AG09319 (cell line): ENCODE data around the gene TBC1D2B.

ENCODE experiments used
- DNase-seq: peaks from one replicate; pipeline ENCODE4 v3.0.0-alpha.2; 2010; ENCODE audit warnings: low read depth; ENCODE audit errors: extremely low read depth
- CTCF ChIP-seq: IDR thresholded peaks from 2 replicates; pipeline ENCODE4 v1.5.1; 2011; ENCODE audit warnings: low read depth, mild to moderate bottlenecking, inconsistent platforms, low read length, moderate library complexity

The TBC1D2B gene

GRCh38 chr15:78023865-78024518 is 53.5 kb downstream of the TBC1D2B start:
- peak; percentile 16 for DNase-seq

GRCh38 chr15:78023081-78023665 is 54.3 kb downstream of the TBC1D2B start:
- no peak for TF ChIP-seq CTCF
- DNase-seq = no peak

More at GRCh38 chr15:78023865-78024518, 53.5 kb downstream of the TBC1D2B start:
- TF ChIP-seq CTCF = no peak

GRCh38 chr15:78021761-78022160 is 55.8 kb downstream of the TBC1D2B start:
- no peak for DNase-seq
- TF ChIP-seq CTCF = no peak

GRCh38 chr15:78020007-78020406 is 57.5 kb downstream of the TBC1D2B start:
- no peak for TF ChIP-seq CTCF
- DNase-seq = no peak

- TF ChIP-seq CTCF = no peak
- DNase-seq = no peak
Observed at GRCh38 chr15:78018946-78019644, 58.4 kb downstream of the TBC1D2B start.

GRCh38 chr15:78018445-78018844 is 59.1 kb downstream of the TBC1D2B start:
- DNase-seq = no peak

More at GRCh38 chr15:78018445-78018844, 59.1 kb downstream of the TBC1D2B start:
- no peak for TF ChIP-seq CTCF
